Neural cell (in vitro differentiated cells): ENCODE data around the gene HOXA7. TPM values are rescaled to one million over a fixed set of nuclear protein-coding genes. Genes with fewer than 3 reads are reported as not detected.

ENCODE experiments used
- H2AFZ ChIP-seq: fragments of 200-600, 300-800 bp; sonication (generic), shearing (Covaris generic); 2 replicates; pipeline ENCODE4 v1.6.0; 2014; ENCODE audit warnings: low read depth, mild to moderate bottlenecking, antibody characterized with exemption, low read length, moderate library complexity
- H3F3A ChIP-seq: fragments of 200-600 bp; shearing (Covaris generic); 2 replicates; pipeline ENCODE4 v1.6.1; 2016; ENCODE audit warnings: mild to moderate bottlenecking, moderate library complexity, mixed read lengths, antibody characterized with exemption, low read length; ENCODE audit not compliant: insufficient read depth, poor library complexity, severe bottlenecking
- H3K27ac ChIP-seq: fragments of 200-600, 300-800 bp; sonication (generic), shearing (Covaris generic); 2 replicates; pipeline ENCODE4 v1.5.1; 2014; ENCODE audit warnings: mild to moderate bottlenecking, low read length, moderate library complexity
- H3K27me3 ChIP-seq: fragments of 300-800, 200-600 bp; sonication (generic), shearing (Covaris generic); 2 replicates; pipeline ENCODE4 v1.6.0; 2014; ENCODE audit warnings: mild to moderate bottlenecking, low read depth, low read length, moderate library complexity; ENCODE audit not compliant: insufficient read depth
- H3K36me3 ChIP-seq: fragments of 300-800, 200-600 bp; sonication (generic), shearing (Covaris generic); 2 replicates; pipeline ENCODE4 v1.5.1; 2014; ENCODE audit warnings: mild to moderate bottlenecking, antibody characterized with exemption, low read length, moderate library complexity; ENCODE audit not compliant: insufficient read depth
- H3K4me2 ChIP-seq: fragments of 300-800, 200-600 bp; sonication (generic), shearing (Covaris generic); 2 replicates; pipeline ENCODE4 v1.6.0; 2014; ENCODE audit warnings: mild to moderate bottlenecking, low read length
- H3K4me3 ChIP-seq: fragments of 300-800, 200-600 bp; sonication (generic), shearing (Covaris generic); 2 replicates; pipeline ENCODE4 v1.5.1; 2014; ENCODE audit warnings: mild to moderate bottlenecking, low read length, moderate library complexity
- H3K79me2 ChIP-seq: fragments of 200-600 bp; shearing (Covaris generic); replicated peaks from 2 replicates; pipeline ENCODE4 v1.6.0; 2014; ENCODE audit warnings: mild to moderate bottlenecking, low read length, moderate library complexity; ENCODE audit not compliant: insufficient read depth
- H3K9ac ChIP-seq: fragments of 300-800, 200-600 bp; sonication (generic), shearing (Covaris generic); 2 replicates; pipeline ENCODE4 v1.6.1; 2016; ENCODE audit warnings: mild to moderate bottlenecking, low read length, mixed read lengths
- H3K9me2 ChIP-seq: fragments of 200-600 bp; shearing (Covaris generic); 2 replicates; pipeline ENCODE4 v1.6.1; 2016; ENCODE audit warnings: mild to moderate bottlenecking, low read length, mixed read lengths; ENCODE audit not compliant: insufficient read depth
- H3K9me3 ChIP-seq: fragments of 200-600, 300-800 bp; sonication (generic), shearing (Covaris generic); 2 replicates; pipeline ENCODE4 v1.6.1; 2016; ENCODE audit warnings: mild to moderate bottlenecking, mixed run types, low read length, moderate library complexity, mixed read lengths
- H4K20me1 ChIP-seq: fragments of 200-600 bp; shearing (Covaris generic); 2 replicates; pipeline ENCODE4 v1.6.1; 2016; ENCODE audit warnings: mild to moderate bottlenecking, mixed run types; ENCODE audit not compliant: insufficient read depth
- EP300 ChIP-seq: fragments of 450-650 bp; conservative IDR thresholded peaks from 2 replicates; pipeline ENCODE4 v1.6.1; 2014; ENCODE audit warnings: antibody characterized with exemption, mild to moderate bottlenecking, moderate library complexity; ENCODE audit not compliant: poor library complexity, severe bottlenecking
- EZH2 ChIP-seq: fragments of 200-600, 300-800 bp; shearing (Covaris generic), sonication (generic); IDR thresholded peaks from 2 replicates; pipeline ENCODE4 v1.6.1; 2014; ENCODE audit warnings: antibody characterized with exemption, low read length, borderline replicate concordance, mild to moderate bottlenecking; ENCODE audit not compliant: insufficient read depth, poor library complexity, severe bottlenecking
- MXI1 ChIP-seq: fragments of 450-650 bp; conservative IDR thresholded peaks from 2 replicates; pipeline ENCODE4 v1.6.1; 2014; ENCODE audit warnings: antibody characterized with exemption, mild to moderate bottlenecking; ENCODE audit not compliant: poor library complexity, severe bottlenecking
- POLR2AphosphoS5 ChIP-seq: IDR thresholded peaks from 2 replicates; pipeline ENCODE4 v1.6.1; 2012
- RAD21 ChIP-seq: fragments of 450-650 bp; conservative IDR thresholded peaks from 2 replicates; pipeline ENCODE4 v1.6.1; 2014; ENCODE audit warnings: antibody characterized with exemption, mild to moderate bottlenecking, moderate library complexity
- SMC3 ChIP-seq: fragments of 450-650 bp; conservative IDR thresholded peaks from 2 replicates; pipeline ENCODE4 v1.6.1; 2014; ENCODE audit warnings: antibody characterized with exemption, mild to moderate bottlenecking, moderate library complexity; ENCODE audit not compliant: poor library complexity
- TAF1 ChIP-seq: IDR thresholded peaks from 2 replicates; pipeline ENCODE4 v1.6.1; 2012; ENCODE audit warnings: low read depth
- polyA plus RNA-seq: library from polyadenylated mRNA; depleted of rRNA; stranded (reverse); fragments of >200 nt; gene quantifications from 2 replicates; pipeline ENCODE4 v1.2.3, GENCODE V29; 2014
- TF ChIP-seq, protein P1 (sequence below): IDR thresholded peaks from 2 replicates; pipeline ENCODE4 v1.6.1; 2012; ENCODE audit warnings: borderline replicate concordance

HOXA7 gene
- polyA plus RNA-seq, 1 donor from 2014 or later: not detected

DNA sequence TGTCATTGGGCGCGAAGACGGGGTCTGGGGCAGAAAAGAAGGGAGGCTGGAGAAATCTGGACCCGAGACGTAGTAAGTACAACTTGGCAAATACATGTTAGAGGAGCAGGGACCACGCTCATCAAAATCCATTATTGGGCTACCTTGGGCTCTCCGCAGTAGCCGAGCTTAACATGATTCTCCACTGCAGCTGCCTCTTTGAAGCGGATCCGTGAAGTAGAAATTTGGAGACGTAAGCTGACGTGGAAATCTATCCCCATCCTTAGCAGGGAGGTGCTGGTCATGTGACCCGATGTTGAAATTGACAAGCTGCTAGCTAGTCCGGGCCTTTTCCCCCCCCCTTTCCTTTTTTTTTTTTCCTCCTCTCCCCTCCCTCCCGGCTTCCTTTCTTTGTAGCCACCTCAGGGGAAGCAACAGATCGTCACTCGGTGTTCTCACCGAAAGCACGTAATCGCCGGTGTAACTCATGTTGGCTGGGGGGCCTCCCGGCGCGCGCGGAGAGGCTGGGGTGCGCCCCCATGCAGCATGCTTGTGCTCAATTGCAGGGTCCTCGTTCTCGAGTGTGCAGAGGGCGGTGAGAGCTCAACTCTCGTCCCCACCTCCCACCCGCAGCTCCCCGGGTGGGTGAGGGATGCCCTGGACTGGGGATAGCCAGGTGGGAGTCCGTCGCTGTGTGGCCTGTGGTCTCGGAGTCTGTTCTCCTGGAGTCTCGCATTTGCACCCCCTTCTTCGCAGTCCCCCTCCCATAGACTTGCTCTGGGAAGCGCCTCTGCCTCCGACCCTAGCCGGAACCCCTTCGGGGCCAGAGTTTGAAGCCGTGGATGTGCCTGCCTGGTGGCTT, 28.8 kb upstream of the HOXA7 start, which contains the start of gene HOXA11:
HOXA11 (minus strand) TSS at position 220 of the 841 bp plus-strand sequence; CDS start at position 132, 88 bp downstream.
- TF ChIP-seq SMC3: no peak
- peak; percentile 12 for TF ChIP-seq EZH2
- TF ChIP-seq, protein P1, sequence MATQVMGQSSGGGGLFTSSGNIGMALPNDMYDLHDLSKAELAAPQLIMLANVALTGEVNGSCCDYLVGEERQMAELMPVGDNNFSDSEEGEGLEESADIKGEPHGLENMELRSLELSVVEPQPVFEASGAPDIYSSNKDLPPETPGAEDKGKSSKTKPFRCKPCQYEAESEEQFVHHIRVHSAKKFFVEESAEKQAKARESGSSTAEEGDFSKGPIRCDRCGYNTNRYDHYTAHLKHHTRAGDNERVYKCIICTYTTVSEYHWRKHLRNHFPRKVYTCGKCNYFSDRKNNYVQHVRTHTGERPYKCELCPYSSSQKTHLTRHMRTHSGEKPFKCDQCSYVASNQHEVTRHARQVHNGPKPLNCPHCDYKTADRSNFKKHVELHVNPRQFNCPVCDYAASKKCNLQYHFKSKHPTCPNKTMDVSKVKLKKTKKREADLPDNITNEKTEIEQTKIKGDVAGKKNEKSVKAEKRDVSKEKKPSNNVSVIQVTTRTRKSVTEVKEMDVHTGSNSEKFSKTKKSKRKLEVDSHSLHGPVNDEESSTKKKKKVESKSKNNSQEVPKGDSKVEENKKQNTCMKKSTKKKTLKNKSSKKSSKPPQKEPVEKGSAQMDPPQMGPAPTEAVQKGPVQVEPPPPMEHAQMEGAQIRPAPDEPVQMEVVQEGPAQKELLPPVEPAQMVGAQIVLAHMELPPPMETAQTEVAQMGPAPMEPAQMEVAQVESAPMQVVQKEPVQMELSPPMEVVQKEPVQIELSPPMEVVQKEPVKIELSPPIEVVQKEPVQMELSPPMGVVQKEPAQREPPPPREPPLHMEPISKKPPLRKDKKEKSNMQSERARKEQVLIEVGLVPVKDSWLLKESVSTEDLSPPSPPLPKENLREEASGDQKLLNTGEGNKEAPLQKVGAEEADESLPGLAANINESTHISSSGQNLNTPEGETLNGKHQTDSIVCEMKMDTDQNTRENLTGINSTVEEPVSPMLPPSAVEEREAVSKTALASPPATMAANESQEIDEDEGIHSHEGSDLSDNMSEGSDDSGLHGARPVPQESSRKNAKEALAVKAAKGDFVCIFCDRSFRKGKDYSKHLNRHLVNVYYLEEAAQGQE: no peak
- Histone ChIP-seq H3K4me3 (no peak within 1 kb of the TSS), H3K36me3 (no peaks in the 10 kb centered on the region), H3K4me2 (no peak within 1 kb of the TSS), H3K9me2 (no peaks in the 10 kb centered on the region), H3K9ac (no peak within 1 kb of the TSS), H3F3A (no peaks in the 10 kb centered on the region), H3K27me3 (peaks cover 100% of the 10 kb centered on the region), H4K20me1 (no peaks in the 10 kb centered on the region), H3K79me2 (no peaks in the 10 kb centered on the region), H2AFZ (no peak within 1 kb of the TSS), H3K27ac (no peak within 1 kb of the TSS), H3K9me3 (peaks cover 6% of the 10 kb centered on the region)

DNA sequence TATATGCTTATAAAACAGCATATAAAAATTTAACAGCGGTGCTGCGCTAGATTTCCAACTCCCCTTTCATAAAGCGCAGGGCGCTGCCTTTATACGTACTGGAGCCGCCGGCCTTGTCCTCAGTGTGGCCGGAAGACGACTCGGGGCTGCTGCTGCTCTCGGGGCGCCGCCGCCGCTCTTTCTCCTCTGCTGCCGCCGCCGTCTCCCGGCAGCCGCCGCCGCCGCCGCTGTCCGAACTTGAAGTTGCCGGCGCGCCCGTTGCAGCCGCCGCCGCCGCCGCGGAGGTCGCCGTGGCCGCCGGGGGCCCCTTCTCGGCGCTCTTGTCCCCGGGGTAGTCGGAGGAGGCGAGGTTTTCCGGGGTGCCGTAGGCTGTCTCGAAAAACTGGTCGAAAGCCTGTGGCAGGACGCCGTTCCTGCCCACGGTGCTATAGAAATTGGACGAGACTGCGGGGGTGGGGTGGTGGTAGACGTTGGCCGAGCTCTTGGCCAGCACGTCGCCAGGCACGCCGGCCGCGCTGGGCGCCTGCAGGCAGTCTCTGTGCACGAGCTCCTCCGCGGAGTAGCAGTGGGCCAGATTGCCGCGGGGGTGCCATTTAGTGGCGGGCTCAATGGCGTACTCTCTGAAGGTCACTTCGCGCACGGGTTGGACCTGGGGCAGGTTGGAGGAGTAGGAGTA, 28.0 kb upstream of the HOXA7 start:
- Histone ChIP-seq H3K36me3 (no peaks in the 10 kb centered on the region), H3F3A (no peaks in the 10 kb centered on the region), H3K4me3 (no peak overlapping the region), H3K79me2 (no peaks in the 10 kb centered on the region), H3K4me2 (no peak overlapping the region), H3K27ac (no peak overlapping the region), H3K9me3 (peaks cover 7% of the 10 kb centered on the region), H3K9me2 (no peaks in the 10 kb centered on the region), H4K20me1 (no peaks in the 10 kb centered on the region), H2AFZ (no peak overlapping the region), H3K9ac (no peak overlapping the region), H3K27me3 (peaks cover 100% of the 10 kb centered on the region)
- no peak for TF ChIP-seq POLR2AphosphoS5
- no peak for TF ChIP-seq RAD21
- TF ChIP-seq SMC3: no peak
- TF ChIP-seq MXI1: no peak
- no peak for TF ChIP-seq TAF1
- no peak for TF ChIP-seq EP300
- TF ChIP-seq, protein P1: no peak
